GM12872 (cell line): ENCODE measurements around the gene GNG8.

Experiments used
- CTCF ChIP-seq: IDR thresholded peaks from 3 replicates; pipeline ENCODE4 v1.5.1; 2011; ENCODE audit warnings: low read depth, mild to moderate bottlenecking, low read length, moderate library complexity; ENCODE audit not compliant: insufficient read depth

The GNG8 gene

GRCh38 chr19:46603195-46603637, 32.8 kb downstream of the GNG8 start:
- TF ChIP-seq CTCF, result no peak

DNA sequence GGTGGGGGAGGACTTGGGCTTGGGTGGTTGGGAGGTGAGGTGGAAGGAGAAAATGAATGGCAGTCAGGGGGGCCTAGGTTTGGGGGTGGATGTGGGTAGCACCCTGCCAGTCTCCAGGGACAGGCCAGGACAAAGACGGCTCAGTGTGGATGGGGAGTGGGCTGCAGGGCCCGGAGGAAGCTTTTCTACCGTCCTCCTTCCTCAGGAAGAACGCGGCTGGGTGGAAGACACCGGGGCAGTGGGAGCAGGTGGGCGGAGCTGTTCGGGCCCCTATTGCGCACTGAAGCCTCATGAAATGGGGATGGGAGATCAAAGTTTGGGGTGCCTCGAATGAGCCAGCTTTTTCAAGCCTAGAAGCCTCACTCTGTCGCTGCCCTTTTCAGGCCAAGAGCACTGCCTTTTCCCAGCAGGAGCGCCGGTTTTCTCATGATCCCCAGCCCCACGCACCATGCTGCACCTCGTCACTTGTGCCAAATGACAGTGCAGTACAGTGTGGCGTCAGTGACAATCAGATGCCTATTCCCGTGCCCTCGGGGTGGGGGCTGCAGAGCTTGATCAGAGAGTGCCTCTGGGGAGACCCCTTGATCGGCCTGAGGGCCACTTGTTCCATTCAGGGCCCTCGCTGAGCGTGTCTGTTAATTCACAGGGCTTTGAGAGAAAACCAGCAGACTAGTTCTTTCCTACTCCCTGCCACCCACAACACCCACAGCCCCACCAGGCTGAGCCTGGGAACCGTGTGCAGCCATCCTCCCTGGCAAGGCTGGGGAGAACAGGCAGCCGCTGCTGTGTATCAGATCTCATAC, 33.4 kb downstream of the GNG8 start:
- no peak for TF ChIP-seq CTCF

- TF ChIP-seq CTCF, result no peak
These were observed 34.4 kb downstream of the GNG8 start, which contains the start of gene CALM3 for GRCh38 chr19:46601318-46602224. TSS of gene CALM3 (plus strand) at chr19:46601330. CDS start at chr19:46601435, 105 bp downstream.

- no peak for TF ChIP-seq CTCF
These were observed 35.4 kb downstream of the GNG8 start for GRCh38 chr19:46600384-46601317.

DNA sequence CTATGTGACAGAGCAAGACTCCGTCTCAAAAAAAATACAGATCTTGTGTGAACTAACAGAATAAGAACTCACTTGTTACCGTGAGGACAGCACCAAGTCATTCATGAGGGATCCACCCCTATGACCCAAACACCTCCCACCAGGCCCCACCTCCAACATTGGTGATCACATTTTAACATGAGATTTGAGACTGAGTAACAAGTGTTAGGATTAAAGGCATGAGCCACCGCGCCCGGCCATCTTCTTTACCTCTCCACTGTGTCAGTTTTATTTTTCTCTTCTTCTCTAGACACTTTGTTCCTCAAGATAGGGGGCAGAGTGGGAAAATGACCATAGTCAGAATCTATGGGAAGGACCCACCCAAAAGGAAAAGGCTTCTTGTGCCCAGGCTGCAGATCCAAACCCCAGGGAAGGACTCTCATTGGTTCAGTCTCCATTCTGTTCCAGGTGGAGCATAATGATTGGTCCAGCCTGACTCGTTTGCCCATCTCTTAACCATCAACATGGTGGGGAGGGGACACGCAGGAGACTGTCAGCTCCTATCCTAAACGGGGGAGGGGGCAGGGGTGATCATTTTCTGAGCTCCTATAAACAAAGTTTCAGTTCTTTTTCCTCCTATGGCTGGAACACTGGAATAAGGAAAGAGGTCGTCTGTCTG, 36.2 kb downstream of the GNG8 start:
- TF ChIP-seq CTCF, result no peak

- no peak for TF ChIP-seq CTCF
These were observed 37.6 kb downstream of the GNG8 start for GRCh38 chr19:46598372-46598917.
